GM12873 (cell line): ENCODE measurements around the gene DGKZ.
A peak's percentile ranks its signal among the peaks of the same experiment; 100 is the strongest.

ENCODE experiments used
- CTCF ChIP-seq: IDR thresholded peaks from 2 replicates; pipeline ENCODE4 v1.5.1; 2012; ENCODE audit warnings: low read depth, mild to moderate bottlenecking, moderate library complexity, low read length, control low read depth; ENCODE audit not compliant: insufficient read depth; ENCODE audit errors: missing control alignments

The DGKZ gene

GRCh38 chr11:46378296-46378695 is 31.0 kb downstream of the DGKZ start:
- TF ChIP-seq CTCF, result no peak

- no peak for TF ChIP-seq CTCF
Observed at GRCh38 chr11:46378811-46379481, 31.7 kb downstream of the DGKZ start.

- no peak for TF ChIP-seq CTCF
Observed at GRCh38 chr11:46380340-46381047, 33.2 kb downstream of the DGKZ start.

- TF ChIP-seq CTCF, result no peak
Observed at GRCh38 chr11:46381048-46381818, 34.0 kb downstream of the DGKZ start, which contains the start of gene MDK. Gene MDK, plus strand, starts transcription at chr11:46381669. Its CDS starts 389 bp downstream, at chr11:46382058.

GRCh38 chr11:46381819-46382645 is 34.8 kb downstream of the DGKZ start:
- TF ChIP-seq CTCF, result no peak

- peak; percentile 47 for TF ChIP-seq CTCF
Observed at GRCh38 chr11:46382646-46383403, 35.6 kb downstream of the DGKZ start.
